WTC11 (cell line): ENCODE measurements around the gene ZNF107. TPM values are rescaled to one million over a fixed set of nuclear protein-coding genes. Genes with fewer than 3 reads are reported as not detected.

Experiments
- ATAC-seq: fragments of 200-7000 bp; cut with Tn5 transposase; 2 replicates; pipeline ENCODE4 v1.10.0; 2021; ENCODE audit warnings: mild to moderate bottlenecking, moderate library complexity
- CTCF ChIA-PET: fragments of 300-600 bp; sonication (Branson Sonifier 250); formaldehyde crosslinking; loops from one replicate; lab custom pipeline; 2021; ENCODE audit warnings: antibody characterized with exemption; lab: Charles Lee
- POLR2A ChIA-PET: fragments of 350-600 bp; sonication (Branson Sonifier 250); formaldehyde crosslinking; loops from one replicate; lab custom pipeline; 2021; ENCODE audit warnings: antibody characterized with exemption; lab: Charles Lee
- DNase-seq: peaks from one replicate; pipeline ENCODE4 v3.0.0; 2021; ENCODE audit warnings: low spot score
- H3K27ac Mint-ChIP-seq: 2 replicates; pipeline ENCODE4 v1.8.0; 2021; ENCODE audit warnings: mixed read lengths
- H3K27me3 Mint-ChIP-seq: 2 replicates; pipeline ENCODE4 v1.8.0; 2021; ENCODE audit warnings: low read depth, mild to moderate bottlenecking, moderate library complexity, mixed read lengths
- H3K36me3 Mint-ChIP-seq: 2 replicates; pipeline ENCODE4 v1.8.0; 2021; ENCODE audit warnings: mixed read lengths
- H3K4me1 Mint-ChIP-seq: 2 replicates; pipeline ENCODE4 v1.8.0; 2022; ENCODE audit warnings: mixed read lengths
- H3K4me3 Mint-ChIP-seq: 2 replicates; pipeline ENCODE4 v1.8.0; 2021; ENCODE audit warnings: mild to moderate bottlenecking, moderate library complexity, mixed read lengths
- H3K9me3 Mint-ChIP-seq: 2 replicates; pipeline ENCODE4 v1.8.0; 2021; ENCODE audit warnings: mixed read lengths
- ARID4B ChIP-seq: sonication (generic); formaldehyde crosslinking; IDR thresholded peaks from 2 replicates; pipeline ENCODE4 v1.8.0; 2023; ENCODE audit warnings: missing genetic modification reagents, mild to moderate bottlenecking, borderline replicate concordance
- ATF2 ChIP-seq: sonication (generic); formaldehyde crosslinking; IDR thresholded peaks from 2 replicates; pipeline ENCODE4 v1.8.1; 2022; ENCODE audit warnings: low read depth, missing genetic modification reagents, borderline replicate concordance
- CDX4 ChIP-seq: fragments of 250-450 bp; sonication (Bioruptor Pico); IDR thresholded peaks from 2 replicates; pipeline ENCODE4 v1.9.0; 2021; ENCODE audit warnings: moderate library complexity, mild to moderate bottlenecking, inconsistent platforms, borderline replicate concordance
- E2F5 ChIP-seq: sonication (generic); formaldehyde crosslinking; IDR thresholded peaks from 2 replicates; pipeline ENCODE4 v1.8.1; 2022; ENCODE audit warnings: mild to moderate bottlenecking, moderate library complexity, missing genetic modification reagents
- FOXP1 ChIP-seq: sonication (generic); formaldehyde crosslinking; IDR thresholded peaks from 2 replicates; pipeline ENCODE4 v1.8.0; 2022; ENCODE audit warnings: missing genetic modification reagents, mild to moderate bottlenecking, moderate library complexity, borderline replicate concordance
- MLX ChIP-seq: sonication (generic); formaldehyde crosslinking; IDR thresholded peaks from 2 replicates; pipeline ENCODE4 v1.8.1; 2023; ENCODE audit warnings: mild to moderate bottlenecking, missing genetic modification reagents, moderate library complexity
- NR1H2 ChIP-seq: sonication (generic); formaldehyde crosslinking; IDR thresholded peaks from 2 replicates; pipeline ENCODE4 v1.9.0; 2021; ENCODE audit warnings: mild to moderate bottlenecking, moderate library complexity, missing genetic modification reagents
- SP1 ChIP-seq: sonication (generic); formaldehyde crosslinking; conservative IDR thresholded peaks from 2 replicates; pipeline ENCODE4 v1.8.1; 2022; ENCODE audit warnings: missing genetic modification reagents
- ZNF532 ChIP-seq: fragments of 250-450 bp; sonication (Bioruptor Pico); IDR thresholded peaks from 2 replicates; pipeline ENCODE4 v1.9.0; 2021; ENCODE audit warnings: mild to moderate bottlenecking, borderline replicate concordance
- microRNA-seq: library from miRNA; unstranded; fragments of <30 nt; microRNA quantifications from one replicate; pipeline ENCODE4 v1.2.0, GENCODE V29; 2022; ENCODE audit warnings: borderline number of aligned reads
- total RNA-seq: library from RNA; stranded (reverse); gene quantifications from 3 replicates; pipeline ENCODE4 v1.2.3, GENCODE V29; 2021

ZNF107 gene
- total RNA-seq, 1 experiment from 2014 or later, result 14.7 TPM

GRCh38 chr7:64753032-64753431 is 87.1 kb downstream of the ZNF107 start (continued):
- TF ChIP-seq MLX (CRISPR knock-in tag), result no peak

GRCh38 chr7:64755865-64756264 is 89.9 kb downstream of the ZNF107 start:
- POLR2A ChIA-PET, result no interaction called here
- Mint-ChIP-seq H3K4me1 (no peaks in the 10 kb centered on the region), H3K4me3 (no peak overlapping the region), H3K27ac (no peak overlapping the region), H3K9me3 (peaks cover 43% of the 10 kb centered on the region), H3K27me3 (no peaks in the 10 kb centered on the region; the same call in 1 of the 2 replicates), H3K36me3 (peaks cover 32% of the 10 kb centered on the region)
- TF ChIP-seq NR1H2 (CRISPR knock-in tag) (no peak), CDX4 (CRISPR knock-in tag) (no peak), FOXP1 (CRISPR knock-in tag) (no peak), ZNF532 (CRISPR knock-in tag) (no peak), ARID4B (CRISPR knock-in tag) (no peak)
- ATAC-seq (no peak), DNase-seq (no peak)
- CTCF ChIA-PET, result no interaction called here

- peaks cover 30% of the 10 kb centered on the region for H3K9me3 Mint-ChIP-seq
- H3K4me3 Mint-ChIP-seq, result no peak overlapping the region
- peaks cover 22% of the 10 kb centered on the region for H3K36me3 Mint-ChIP-seq
- TF ChIP-seq SP1 (CRISPR knock-in tag) (no peak), ATF2 (CRISPR knock-in tag) (no peak), E2F5 (CRISPR knock-in tag) (no peak)
- no peaks in the 10 kb centered on the region for H3K4me1 Mint-ChIP-seq
- ChIA-PET POLR2A (no interaction called here), CTCF (no interaction called here)
- ATAC-seq (no peak), DNase-seq (no peak)
- no peak overlapping the region for H3K27ac Mint-ChIP-seq
- no peaks in the 10 kb centered on the region; the same call in none of the 2 replicates for H3K27me3 Mint-ChIP-seq
Observed at GRCh38 chr7:64758151-64758550, 92.2 kb downstream of the ZNF107 start.

Small RNAs within 50 kb of the gene (microRNA-seq; reads per million reads assigned to microRNA genes)
- gene MIR6839, result not detected

Other genes starting within 250 kb of the ZNF107 start
- gene ZNF680, start 103.1 kb upstream of the ZNF107 start, total RNA-seq, result 12.9 to 13.9 TPM (median 13.0 TPM) in 3 replicates
- gene ZNF138, start 128.3 kb downstream of the ZNF107 start, total RNA-seq, result 15.4 to 21.4 TPM (median 16.0 TPM) in 3 replicates
- 11.3 to 12.8 TPM (median 12.1 TPM) in 3 replicates for gene ZNF273, start 237.1 kb downstream of the ZNF107 start, total RNA-seq